Neuron (in vitro differentiated cells): Measurements from ENCODE around the gene ITGA1.
"Not testable (repeated sequence)": the region's sequence is repeated elsewhere in the genome, so short reads cannot be mapped to it uniquely, and the experiment has no call there.

Source experiments
- H2AFZ ChIP-seq: one replicate; pipeline ENCODE4 v1.6.1; 2013; ENCODE audit warnings: low read depth, mild to moderate bottlenecking, inconsistent platforms, low read length, moderate library complexity
- H3K27me3 ChIP-seq: one replicate; pipeline ENCODE4 v1.6.1; 2013; ENCODE audit warnings: low read length; ENCODE audit not compliant: insufficient read depth
- H3K36me3 ChIP-seq: one replicate; pipeline ENCODE4 v1.6.1; 2013; ENCODE audit warnings: low read length; ENCODE audit not compliant: insufficient read depth
- H3K4me1 ChIP-seq: one replicate; pipeline ENCODE4 v1.6.1; 2013; ENCODE audit warnings: low read length; ENCODE audit not compliant: insufficient read depth
- H3K4me3 ChIP-seq: 2 replicates; pipeline ENCODE4 v1.5.1; 2013; ENCODE audit warnings: mild to moderate bottlenecking, low read length, moderate library complexity
- H3K9me3 ChIP-seq: one replicate; pipeline ENCODE4 v1.6.1; 2013; ENCODE audit warnings: low read length

The ITGA1 gene

DNA sequence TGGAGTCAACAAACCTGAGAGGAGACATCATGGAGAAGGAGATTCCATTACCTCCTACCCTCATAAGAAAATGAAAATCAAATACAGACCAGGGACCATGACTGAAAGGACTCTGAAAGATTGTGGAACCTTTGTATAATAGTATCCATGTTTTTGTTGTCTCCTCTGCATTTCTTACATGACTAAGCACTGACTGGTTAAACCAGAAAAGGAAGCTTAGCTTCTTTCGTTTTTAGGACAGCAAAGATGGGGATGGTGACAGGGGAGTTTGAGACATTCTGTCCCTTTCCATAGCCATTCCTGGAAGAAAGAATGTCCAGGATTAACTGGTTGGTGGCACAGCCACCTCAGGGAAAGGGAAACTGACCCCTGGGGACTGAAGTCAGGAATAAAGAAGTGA lies 22.2 kb downstream of the ITGA1 start:
- Histone ChIP-seq H3K36me3 (no peaks in the 10 kb centered on the region), H3K27me3 (no peaks in the 10 kb centered on the region), H2AFZ (no peak overlapping the region), H3K4me1 (no peaks in the 10 kb centered on the region), H3K4me3 (no peak overlapping the region), H3K9me3 (no peaks in the 10 kb centered on the region)

DNA sequence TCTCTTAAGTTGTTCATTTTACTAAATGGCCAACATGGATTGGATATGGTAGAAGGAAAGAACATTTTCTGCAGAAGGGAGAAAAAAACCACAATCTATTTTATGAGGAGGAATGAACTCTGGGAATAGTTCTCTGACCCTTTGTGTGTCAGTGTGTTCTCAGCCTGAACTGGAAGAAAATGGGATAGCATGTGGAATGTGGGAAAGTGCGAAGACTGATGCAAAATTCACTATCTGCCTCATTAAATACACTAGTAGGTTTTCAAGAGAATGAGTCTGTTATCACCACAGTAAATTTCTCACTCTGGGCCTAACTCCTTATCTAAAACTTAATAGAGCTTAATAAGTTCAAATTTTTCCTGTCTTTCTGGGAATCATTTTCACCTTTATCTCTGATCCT lies 22.7 kb downstream of the ITGA1 start:
- Histone ChIP-seq H3K27me3 (no peaks in the 10 kb centered on the region), H3K4me1 (no peaks in the 10 kb centered on the region)

GRCh38 chr5:52811067-52811749 lies 23.5 kb downstream of the ITGA1 start:
- Histone ChIP-seq H3K4me1 (no peaks in the 10 kb centered on the region), H3K36me3 (no peaks in the 10 kb centered on the region), H2AFZ (no peak overlapping the region), H3K27me3 (no peaks in the 10 kb centered on the region), H3K4me3 (no peak overlapping the region), H3K9me3 (no peaks in the 10 kb centered on the region)

More for the DNA sequence above, 22.7 kb downstream of the ITGA1 start:
- Histone ChIP-seq H3K36me3 (no peaks in the 10 kb centered on the region), H2AFZ (no peak overlapping the region), H3K4me3 (no peak overlapping the region), H3K9me3 (no peaks in the 10 kb centered on the region)

DNA sequence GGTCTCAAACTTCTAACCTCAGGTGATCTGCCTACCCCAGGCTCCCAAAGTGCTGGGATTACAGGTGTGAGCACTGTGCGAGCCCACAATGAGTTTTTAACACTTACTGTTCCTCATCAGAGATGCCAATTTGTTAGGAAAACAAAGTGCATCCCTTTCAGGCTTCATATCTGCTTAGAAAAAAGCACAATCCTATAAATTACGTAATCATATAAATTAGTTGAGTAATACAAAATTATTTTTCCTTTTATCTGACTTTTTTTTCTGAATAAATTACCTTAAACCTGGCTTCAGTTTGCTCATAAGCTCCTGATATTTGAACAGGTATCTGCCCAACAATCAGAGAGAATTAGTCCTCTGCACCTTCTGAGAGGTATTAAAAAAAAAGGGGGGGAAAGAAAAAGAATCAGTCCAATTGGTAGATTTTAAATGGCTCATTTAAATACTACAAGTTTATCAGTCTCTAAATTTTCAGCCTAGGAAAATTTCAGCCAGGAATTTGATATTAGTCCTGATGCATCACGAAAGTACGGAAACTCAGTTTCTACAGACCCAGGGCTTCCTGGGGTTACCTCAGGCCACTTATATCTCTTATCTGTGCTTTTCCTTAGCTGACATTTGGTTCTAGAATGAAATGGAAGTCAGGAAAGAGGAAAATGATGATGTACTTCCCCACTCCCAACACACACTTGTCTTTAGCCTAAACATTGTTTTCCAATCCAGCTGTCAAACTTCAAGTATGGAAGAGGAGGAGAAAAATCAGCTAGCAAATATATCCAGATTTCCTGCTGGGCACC lies 26.8 kb downstream of the ITGA1 start:
- H3K4me1 ChIP-seq = no peaks in the 10 kb centered on the region
- no peaks in the 10 kb centered on the region for H3K36me3 ChIP-seq
- no peaks in the 10 kb centered on the region for H3K27me3 ChIP-seq
- no peaks in the 10 kb centered on the region for H3K9me3 ChIP-seq
- H3K4me3 ChIP-seq = no peak overlapping the region
- no peak overlapping the region for H2AFZ ChIP-seq

DNA sequence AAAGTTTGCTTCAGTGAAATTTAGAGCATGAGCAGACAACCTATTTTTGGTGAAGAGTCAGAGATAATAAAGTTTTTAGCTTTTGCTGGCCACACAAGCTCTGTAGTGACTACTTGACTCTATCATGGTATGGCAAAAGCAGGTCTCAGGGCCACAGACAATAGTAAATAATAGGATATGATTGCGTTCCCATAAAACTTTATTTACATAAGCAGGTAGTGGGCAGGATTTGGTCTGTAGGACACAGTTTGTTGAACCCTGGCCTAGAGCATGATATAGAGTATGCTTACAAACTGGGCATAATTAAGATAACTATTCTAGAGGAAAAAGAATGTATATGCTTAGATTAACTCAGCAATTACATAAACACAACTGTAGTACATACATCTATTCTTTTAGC lies 30.1 kb downstream of the ITGA1 start:
- H3K27me3 ChIP-seq = no peaks in the 10 kb centered on the region
- H3K4me1 ChIP-seq = no peaks in the 10 kb centered on the region
- no peak overlapping the region for H2AFZ ChIP-seq
- H3K36me3 ChIP-seq = no peaks in the 10 kb centered on the region
- H3K4me3 ChIP-seq = no peak overlapping the region
- no peaks in the 10 kb centered on the region for H3K9me3 ChIP-seq

- H3K4me3 ChIP-seq = no peak overlapping the region
- no peaks in the 10 kb centered on the region for H3K36me3 ChIP-seq
- H3K9me3 ChIP-seq = no peaks in the 10 kb centered on the region
- H3K27me3 ChIP-seq = no peaks in the 10 kb centered on the region
- H2AFZ ChIP-seq = no peak overlapping the region
- H3K4me1 ChIP-seq = no peaks in the 10 kb centered on the region
Measured at GRCh38 chr5:52818360-52818759, 30.6 kb downstream of the ITGA1 start.

DNA sequence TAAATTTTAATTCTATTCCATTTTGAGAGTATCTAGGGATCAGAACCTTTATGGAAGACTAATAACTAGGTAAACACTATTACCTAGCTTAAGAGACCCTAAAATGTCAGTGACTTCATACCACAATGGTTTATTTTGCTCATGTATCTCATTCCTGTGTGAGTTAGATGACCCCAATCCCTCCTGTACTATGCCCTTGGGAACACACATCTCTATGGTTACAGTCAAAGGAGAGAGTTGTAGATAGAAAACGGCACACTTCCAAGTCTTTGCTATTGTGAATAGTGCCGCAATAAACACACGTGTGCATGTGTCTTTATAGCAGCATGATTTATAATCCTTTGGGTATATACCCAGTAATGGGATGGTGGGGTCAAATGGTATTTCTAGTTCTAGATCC lies 31.1 kb downstream of the ITGA1 start:
- not testable (repeated sequence) for H3K27me3 ChIP-seq, H3K9me3 ChIP-seq, H3K4me3 ChIP-seq, H3K36me3 ChIP-seq, H2AFZ ChIP-seq, H3K4me1 ChIP-seq

DNA sequence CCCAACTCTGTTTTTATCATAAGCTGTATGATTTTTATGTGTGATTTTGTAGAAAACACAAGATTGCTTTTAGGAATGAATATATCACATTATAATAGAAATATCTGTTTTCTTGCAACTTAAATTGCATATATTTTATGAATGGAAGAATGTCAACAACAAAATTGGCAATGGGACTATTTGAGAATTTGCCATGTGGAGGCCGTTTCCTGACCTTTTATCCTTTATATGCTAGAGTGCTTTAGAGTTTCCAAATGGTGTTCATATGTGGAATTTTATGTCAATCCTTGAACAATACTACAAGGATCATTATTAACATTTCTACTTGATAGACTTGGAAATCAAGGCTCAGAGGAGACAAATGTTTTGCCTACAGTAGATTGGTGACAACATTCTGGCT lies 34.2 kb downstream of the ITGA1 start:
- no peak overlapping the region for H2AFZ ChIP-seq
- no peaks in the 10 kb centered on the region for H3K4me1 ChIP-seq
- H3K4me3 ChIP-seq = no peak overlapping the region
- no peaks in the 10 kb centered on the region for H3K9me3 ChIP-seq
- H3K27me3 ChIP-seq = no peaks in the 10 kb centered on the region
- no peaks in the 10 kb centered on the region for H3K36me3 ChIP-seq

DNA sequence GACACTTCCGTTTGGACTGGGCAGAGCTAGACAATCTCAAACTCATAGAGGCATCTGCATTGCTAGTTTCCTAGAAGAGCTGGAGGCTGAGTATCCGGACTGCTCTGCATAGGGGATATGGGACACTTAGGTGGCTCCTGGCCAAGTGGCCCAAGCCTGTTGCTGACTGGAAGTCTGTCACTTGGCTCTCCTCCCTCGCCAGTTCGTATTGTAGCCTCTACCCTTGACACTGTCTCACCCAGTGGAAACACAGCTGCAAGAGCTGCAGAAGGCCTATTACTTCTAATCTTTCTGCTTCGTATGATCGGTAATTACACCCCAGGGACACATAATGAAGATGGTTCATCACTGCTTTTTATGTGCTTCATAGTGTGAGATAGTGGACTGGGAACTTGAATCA lies 34.7 kb downstream of the ITGA1 start:
- no peaks in the 10 kb centered on the region for H3K9me3 ChIP-seq
- no peaks in the 10 kb centered on the region for H3K4me1 ChIP-seq
- no peak overlapping the region for H3K4me3 ChIP-seq
- H3K27me3 ChIP-seq = no peaks in the 10 kb centered on the region
- H3K36me3 ChIP-seq = no peaks in the 10 kb centered on the region
- H2AFZ ChIP-seq = no peak overlapping the region

- Histone ChIP-seq H3K36me3 (no peaks in the 10 kb centered on the region), H3K4me3 (no peak overlapping the region), H3K27me3 (no peaks in the 10 kb centered on the region), H3K4me1 (no peaks in the 10 kb centered on the region), H2AFZ (no peak overlapping the region), H3K9me3 (no peaks in the 10 kb centered on the region)
Measured at GRCh38 chr5:52824827-52825226, 37.1 kb downstream of the ITGA1 start.

DNA sequence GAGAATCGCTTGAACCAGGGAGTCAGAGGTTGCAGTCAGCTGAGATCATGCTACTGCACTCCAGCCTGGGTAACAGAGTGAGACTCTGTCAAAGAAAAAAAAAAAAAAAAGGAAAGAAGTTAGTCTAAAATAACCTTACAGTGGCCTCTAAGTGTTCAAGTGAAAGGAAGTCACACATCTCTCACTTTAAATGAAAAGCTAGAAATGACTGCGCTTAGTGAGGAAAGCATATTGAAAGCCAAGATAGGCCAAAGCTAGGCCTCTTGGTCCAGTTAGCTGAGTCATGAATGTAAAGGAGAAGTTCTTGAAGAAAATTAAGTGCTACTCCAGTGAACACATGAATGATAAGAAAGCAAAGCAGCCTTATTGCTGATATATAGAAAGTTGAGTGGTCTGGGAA lies 38.1 kb downstream of the ITGA1 start:
- no peak overlapping the region for H2AFZ ChIP-seq
- H3K36me3 ChIP-seq = no peaks in the 10 kb centered on the region
- H3K9me3 ChIP-seq = no peaks in the 10 kb centered on the region
- peaks cover 2% of the 10 kb centered on the region for H3K4me1 ChIP-seq
- no peak overlapping the region for H3K4me3 ChIP-seq
- no peaks in the 10 kb centered on the region for H3K27me3 ChIP-seq

DNA sequence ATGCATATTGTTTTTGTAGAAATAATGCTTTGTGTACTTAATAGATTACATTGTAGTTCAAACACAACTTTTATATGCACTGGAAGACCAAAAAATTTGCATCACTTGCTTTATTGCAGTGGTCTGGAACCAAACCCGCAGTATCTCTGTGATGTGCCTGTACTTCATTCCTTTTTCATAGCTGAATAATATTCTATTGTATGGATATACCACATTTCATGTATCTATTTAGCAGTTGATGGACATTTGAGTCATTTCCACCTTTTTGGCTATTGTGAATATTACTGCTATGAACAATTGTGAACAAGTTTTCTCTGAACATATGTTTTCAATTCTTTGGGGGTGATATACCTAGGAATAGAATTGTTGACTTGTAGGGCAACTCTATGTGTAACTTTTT lies 40.1 kb downstream of the ITGA1 start:
- no peaks in the 10 kb centered on the region for H3K36me3 ChIP-seq

DNA sequence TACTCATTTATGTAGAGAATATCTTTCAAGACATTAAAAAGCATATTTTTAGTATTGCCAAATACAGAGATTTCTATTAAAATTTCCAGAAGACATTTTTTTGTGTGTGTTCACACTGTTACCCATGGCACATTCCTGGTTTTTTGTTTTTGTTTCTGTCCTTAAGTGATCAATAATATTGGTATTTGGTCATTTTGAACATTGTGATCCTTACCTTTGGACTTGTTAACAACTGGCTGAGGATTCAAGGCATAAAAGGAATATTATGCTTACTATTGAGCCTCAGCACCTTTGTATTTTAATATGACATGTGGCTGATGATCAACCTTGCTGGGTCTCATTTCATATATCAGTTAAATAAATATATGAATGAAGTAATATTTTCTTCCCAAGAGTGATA lies 41.9 kb downstream of the ITGA1 start:
- H3K36me3 ChIP-seq = no peaks in the 10 kb centered on the region
- peaks cover 2% of the 10 kb centered on the region for H3K4me1 ChIP-seq
- H3K27me3 ChIP-seq = no peaks in the 10 kb centered on the region
- no peak overlapping the region for H2AFZ ChIP-seq
- no peak overlapping the region for H3K4me3 ChIP-seq
- no peaks in the 10 kb centered on the region for H3K9me3 ChIP-seq

More for the DNA sequence above, 40.1 kb downstream of the ITGA1 start:
- Histone ChIP-seq H2AFZ (no peak overlapping the region), H3K4me3 (no peak overlapping the region), H3K9me3 (no peaks in the 10 kb centered on the region), H3K27me3 (no peaks in the 10 kb centered on the region), H3K4me1 (peaks cover 2% of the 10 kb centered on the region)
